ENCODE data around the gene CDK16.

DNA sequence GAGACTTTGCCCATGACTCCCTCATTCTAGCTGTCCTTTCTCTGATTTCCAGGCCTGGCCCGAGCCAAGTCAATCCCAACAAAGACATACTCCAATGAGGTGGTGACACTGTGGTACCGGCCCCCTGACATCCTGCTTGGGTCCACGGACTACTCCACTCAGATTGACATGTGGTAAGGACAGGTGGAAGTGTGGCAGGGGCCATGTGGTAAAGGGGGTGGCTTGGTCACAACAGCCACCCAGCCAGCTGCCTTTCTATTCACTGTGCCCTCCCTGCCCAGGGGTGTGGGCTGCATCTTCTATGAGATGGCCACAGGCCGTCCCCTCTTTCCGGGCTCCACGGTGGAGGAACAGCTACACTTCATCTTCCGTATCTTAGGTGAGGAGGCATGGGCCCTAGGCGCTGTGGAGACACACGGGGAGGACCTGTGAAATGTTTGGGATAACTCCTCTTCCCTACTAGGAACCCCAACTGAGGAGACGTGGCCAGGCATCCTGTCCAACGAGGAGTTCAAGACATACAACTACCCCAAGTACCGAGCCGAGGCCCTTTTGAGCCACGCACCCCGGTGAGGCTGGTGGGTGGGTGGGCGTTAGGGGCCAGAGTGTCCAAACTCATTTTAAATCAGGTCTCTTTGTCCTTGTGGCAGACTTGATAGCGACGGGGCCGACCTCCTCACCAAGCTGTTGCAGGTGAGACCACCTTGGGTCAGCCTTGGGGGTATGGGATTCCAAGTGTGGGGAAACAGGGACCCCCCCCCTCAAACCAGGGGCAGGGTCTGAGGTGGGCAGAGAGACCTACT, 8.3 kb downstream of the CDK16 start:
- TF ChIP-seq, protein P1, sequence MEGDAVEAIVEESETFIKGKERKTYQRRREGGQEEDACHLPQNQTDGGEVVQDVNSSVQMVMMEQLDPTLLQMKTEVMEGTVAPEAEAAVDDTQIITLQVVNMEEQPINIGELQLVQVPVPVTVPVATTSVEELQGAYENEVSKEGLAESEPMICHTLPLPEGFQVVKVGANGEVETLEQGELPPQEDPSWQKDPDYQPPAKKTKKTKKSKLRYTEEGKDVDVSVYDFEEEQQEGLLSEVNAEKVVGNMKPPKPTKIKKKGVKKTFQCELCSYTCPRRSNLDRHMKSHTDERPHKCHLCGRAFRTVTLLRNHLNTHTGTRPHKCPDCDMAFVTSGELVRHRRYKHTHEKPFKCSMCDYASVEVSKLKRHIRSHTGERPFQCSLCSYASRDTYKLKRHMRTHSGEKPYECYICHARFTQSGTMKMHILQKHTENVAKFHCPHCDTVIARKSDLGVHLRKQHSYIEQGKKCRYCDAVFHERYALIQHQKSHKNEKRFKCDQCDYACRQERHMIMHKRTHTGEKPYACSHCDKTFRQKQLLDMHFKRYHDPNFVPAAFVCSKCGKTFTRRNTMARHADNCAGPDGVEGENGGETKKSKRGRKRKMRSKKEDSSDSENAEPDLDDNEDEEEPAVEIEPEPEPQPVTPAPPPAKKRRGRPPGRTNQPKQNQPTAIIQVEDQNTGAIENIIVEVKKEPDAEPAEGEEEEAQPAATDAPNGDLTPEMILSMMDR (IDR thresholded peaks at IDR 0.05 in 8 of 11, conservative IDR thresholded peaks at IDR 0.05 in 3 of 11), result no peak
- TF ChIP-seq POLR2AphosphoS5 (IDR thresholded peaks at IDR 0.05), result no peak
